PC-9 (cell line): ENCODE results near the gene KIR2DL1.
"Not testable (repeated sequence)": the region's sequence is repeated elsewhere in the genome, so short reads cannot be mapped to it uniquely, and the experiment has no call there.

ENCODE experiments used
- EZH2 ChIP-seq: fragments of 200-600 bp; sonication (generic); IDR thresholded peaks from 2 replicates; pipeline ENCODE4 v1.8.0; 2017; ENCODE audit warnings: antibody characterized with exemption, low read depth
- TF ChIP-seq, protein P1 (sequence below): fragments of 200-600 bp; sonication (generic); conservative IDR thresholded peaks from 2 replicates; pipeline ENCODE4 v1.6.1; 2017; ENCODE audit warnings: mixed run types, antibody characterized with exemption, mild to moderate bottlenecking, moderate library complexity

DNA sequence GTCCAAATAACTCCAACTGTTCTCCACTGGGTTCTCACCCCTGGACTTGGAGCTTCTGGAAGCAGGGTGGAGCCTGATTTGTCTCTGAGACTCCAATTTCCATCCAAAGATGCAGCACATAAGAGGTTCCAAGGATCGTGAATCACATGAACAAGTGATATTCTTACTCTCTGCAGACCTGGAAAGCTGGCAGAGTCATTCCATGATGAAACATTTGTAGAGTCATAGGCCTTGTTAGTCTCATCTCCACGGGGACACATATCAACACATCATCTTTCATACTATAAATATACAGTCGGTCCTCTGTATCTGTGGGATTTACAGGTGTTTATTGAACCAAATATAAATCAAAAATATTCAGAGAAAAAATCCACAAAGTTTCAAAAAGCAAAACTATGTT is 45.0 kb downstream of the KIR2DL1 start:
- TF ChIP-seq, protein P1, sequence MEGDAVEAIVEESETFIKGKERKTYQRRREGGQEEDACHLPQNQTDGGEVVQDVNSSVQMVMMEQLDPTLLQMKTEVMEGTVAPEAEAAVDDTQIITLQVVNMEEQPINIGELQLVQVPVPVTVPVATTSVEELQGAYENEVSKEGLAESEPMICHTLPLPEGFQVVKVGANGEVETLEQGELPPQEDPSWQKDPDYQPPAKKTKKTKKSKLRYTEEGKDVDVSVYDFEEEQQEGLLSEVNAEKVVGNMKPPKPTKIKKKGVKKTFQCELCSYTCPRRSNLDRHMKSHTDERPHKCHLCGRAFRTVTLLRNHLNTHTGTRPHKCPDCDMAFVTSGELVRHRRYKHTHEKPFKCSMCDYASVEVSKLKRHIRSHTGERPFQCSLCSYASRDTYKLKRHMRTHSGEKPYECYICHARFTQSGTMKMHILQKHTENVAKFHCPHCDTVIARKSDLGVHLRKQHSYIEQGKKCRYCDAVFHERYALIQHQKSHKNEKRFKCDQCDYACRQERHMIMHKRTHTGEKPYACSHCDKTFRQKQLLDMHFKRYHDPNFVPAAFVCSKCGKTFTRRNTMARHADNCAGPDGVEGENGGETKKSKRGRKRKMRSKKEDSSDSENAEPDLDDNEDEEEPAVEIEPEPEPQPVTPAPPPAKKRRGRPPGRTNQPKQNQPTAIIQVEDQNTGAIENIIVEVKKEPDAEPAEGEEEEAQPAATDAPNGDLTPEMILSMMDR: not testable (repeated sequence)
- TF ChIP-seq EZH2: not testable (repeated sequence)
